Endothelial cell of umbilical vein (primary cell): ENCODE results near the gene AP4M1. TPM values are rescaled to one million over a fixed set of nuclear protein-coding genes. Genes with fewer than 3 reads are reported as not detected.

ENCODE experiments used
- BruUV-seq: library from RNA; stranded (reverse); fragments of 400-500 nt; replicated peaks from 2 replicates; lab custom pipeline; 2021; lab: Mats Ljungman, UMichigan
- CTCF ChIA-PET: fragments of 300-600, 350-600 bp; sonication (Branson Sonifier 250); formaldehyde crosslinking; loops from one replicate; lab custom pipeline; 2021; ENCODE audit warnings: antibody characterized with exemption, inconsistent platforms; lab: Charles Lee
- POLR2A ChIA-PET: fragments of 300-600, 350-600 bp; sonication (Branson Sonifier 250); formaldehyde crosslinking; loops from one replicate; lab custom pipeline; 2021; ENCODE audit warnings: antibody characterized with exemption, inconsistent platforms; lab: Charles Lee
- DNase-seq: peaks from one replicate; pipeline ENCODE4 v3.0.0-alpha.2; 2011; ENCODE audit warnings: low read depth, low spot score
- FAIRE-seq: peaks from 2 replicates; lab custom pipeline; 2011; peaks lifted over from hg19 to GRCh38; lab: Jason Lieb, UNC
- H2AFZ ChIP-seq: 2 replicates; pipeline ENCODE4 v1.6.0; 2012; ENCODE audit warnings: low read depth, low read length, control low read depth, inconsistent platforms
- H3K27ac ChIP-seq: 2 replicates; pipeline ENCODE4 v1.5.1; 2011; ENCODE audit warnings: low read depth, mild to moderate bottlenecking, control low read depth, low read length, moderate library complexity; ENCODE audit not compliant: insufficient read depth
- H3K27me3 ChIP-seq, 2 experiments: 2 replicates each; pipeline versions ENCODE4 v1.6.0 to v1.6.1; 2011; ENCODE audit warnings: low read length in 2 of 2, mixed read lengths in 1 of 2; ENCODE audit not compliant: control insufficient read depth in 2 of 2, insufficient read depth in 2 of 2
- H3K36me3 ChIP-seq, 2 experiments: 2 replicates in 1 of 2; 3 replicates in 1 of 2; pipeline ENCODE4 v1.5.1; 2011; ENCODE audit warnings: low read length in 2 of 2, mild to moderate bottlenecking in 1 of 2, moderate library complexity in 1 of 2; ENCODE audit not compliant: control insufficient read depth in 2 of 2, insufficient read depth in 2 of 2; ENCODE audit errors: extremely low read depth in 1 of 2
- H3K4me1 ChIP-seq: 3 replicates; pipeline ENCODE4 v1.5.1; 2011; ENCODE audit warnings: mild to moderate bottlenecking, low read length; ENCODE audit not compliant: control insufficient read depth, insufficient read depth; ENCODE audit errors: extremely low read depth
- H3K4me2 ChIP-seq: 2 replicates; pipeline ENCODE4 v1.6.1; 2011; ENCODE audit warnings: low read length, control low read depth, mixed read lengths; ENCODE audit not compliant: insufficient read depth
- H3K4me3 ChIP-seq, 3 experiments: fragments of 200-600 bp in 1 of 3; sonication (generic), shearing (Covaris generic) in 1 of 3; replicated peaks in 1 of 3; 2 replicates each; pipeline ENCODE4 v1.5.1; 2011 to 2016; ENCODE audit warnings: control low read depth in 3 of 3, low read length in 3 of 3, mild to moderate bottlenecking in 2 of 3, inconsistent platforms in 1 of 3, low read depth in 1 of 3, moderate library complexity in 1 of 3; ENCODE audit not compliant: insufficient read depth in 1 of 3
- H3K79me2 ChIP-seq: 2 replicates; pipeline ENCODE4 v1.6.0; 2012; ENCODE audit warnings: low read length, inconsistent platforms; ENCODE audit not compliant: control insufficient read depth, insufficient read depth
- H3K9ac ChIP-seq: replicated peaks from 2 replicates; pipeline ENCODE3; 2011; ENCODE audit warnings: low read length, control low read depth; ENCODE audit not compliant: insufficient read depth; ENCODE audit errors: extremely low read depth
- H3K9me1 ChIP-seq: replicated peaks from 3 replicates; pipeline ENCODE4 v1.6.0; 2011; ENCODE audit warnings: mild to moderate bottlenecking, low read length; ENCODE audit not compliant: control insufficient read depth, insufficient read depth; ENCODE audit errors: extremely low read depth
- H3K9me3 ChIP-seq: replicated peaks from 2 replicates; pipeline ENCODE4 v1.5.1; 2012; ENCODE audit warnings: low read length, inconsistent platforms; ENCODE audit not compliant: control insufficient read depth, insufficient read depth
- H4K20me1 ChIP-seq: replicated peaks from 2 replicates; pipeline ENCODE3; 2011; ENCODE audit warnings: mild to moderate bottlenecking, low read length; ENCODE audit not compliant: control insufficient read depth, insufficient read depth; ENCODE audit errors: extremely low read depth
- EZH2 ChIP-seq: IDR thresholded peaks from 2 replicates; pipeline ENCODE4 v1.6.1; 2012; ENCODE audit warnings: borderline replicate concordance, low read depth, mild to moderate bottlenecking, moderate library complexity, low read length, inconsistent platforms; ENCODE audit not compliant: severe bottlenecking
- FOS ChIP-seq: IDR thresholded peaks from 2 replicates; pipeline ENCODE4 v1.6.1; 2011; ENCODE audit warnings: mild to moderate bottlenecking, low read length, moderate library complexity, borderline replicate concordance; ENCODE audit not compliant: insufficient read depth
- GATA2 ChIP-seq: IDR thresholded peaks from 2 replicates; pipeline ENCODE4 v1.7.0; 2011; ENCODE audit warnings: low read depth, mild to moderate bottlenecking, moderate library complexity, mixed read lengths, low read length; ENCODE audit not compliant: insufficient read length, insufficient read depth
- JUN ChIP-seq: IDR thresholded peaks from 2 replicates; pipeline ENCODE4 v1.6.1; 2011; ENCODE audit warnings: borderline replicate concordance, low read depth; ENCODE audit not compliant: insufficient read length, insufficient read depth
- MYC ChIP-seq: IDR thresholded peaks from one replicate; pipeline ENCODE4 v1.6.1; 2011; ENCODE audit warnings: mild to moderate bottlenecking, low read depth, low read length
- POLR2A ChIP-seq: IDR thresholded peaks from 2 replicates; pipeline ENCODE4 v1.6.1; 2012; ENCODE audit warnings: low read depth, mild to moderate bottlenecking, control low read depth, low read length
- POLR2AphosphoS5 ChIP-seq: IDR thresholded peaks from 2 replicates; pipeline ENCODE4 v1.6.1; 2012; ENCODE audit warnings: low read depth, mild to moderate bottlenecking, control low read depth, low read length, moderate library complexity; ENCODE audit not compliant: insufficient read depth
- dilution Hi-C: fragments of 300-500 bp; cut with MboI; formaldehyde crosslinking; loops from one replicate; pipeline ENCODE4 v1.15.0; 2019; ENCODE audit warnings: low sequenced_read_pairs; ENCODE audit not compliant: extremely low pct_ligation_motif_present
- intact Hi-C: fragments of 100-400 bp; cut with micrococcal nuclease; formaldehyde crosslinking; loops from one replicate; pipeline ENCODE4 v1.10.0; 2022
- polyA plus RNA-seq, 4 experiments: library from polyadenylated mRNA; depleted of rRNA in 3 of 4; stranded (reverse) in 3 of 4; unstranded in 1 of 4; fragments of >200 nt; gene quantifications; 2 replicates each; pipeline versions ENCODE4 v1.2.1 to v1.2.3, GENCODE V29; 2011 to 2012; ENCODE audit warnings: missing spikeins in 1 of 4
- total RNA-seq: library from RNA; stranded (reverse); gene quantifications from 2 replicates; pipeline ENCODE4 v1.2.3, GENCODE V29; 2021
- TF ChIP-seq, protein P1 (sequence below), 2 donors: IDR thresholded peaks; 1 replicate in 1 of 2; 2 replicates in 1 of 2; pipeline ENCODE4 v1.5.1; 2011; ENCODE audit warnings: low read length in 2 of 2, mild to moderate bottlenecking in 2 of 2, moderate library complexity in 2 of 2, control low read depth in 1 of 2, inconsistent platforms in 1 of 2, low read depth in 1 of 2; ENCODE audit not compliant: insufficient read depth in 1 of 2; ENCODE audit errors: extremely low read depth in 1 of 2
- TF ChIP-seq, protein P2 (sequence below): IDR thresholded peaks from 2 replicates; pipeline ENCODE4 v1.6.1; 2011; ENCODE audit not compliant: insufficient read depth, insufficient read length

AP4M1 gene
- total and polyA plus RNA-seq, 2 donors (not counting 3 experiments of a cell fraction or from before 2014, with no cell fraction given): 20.5 to 27.4 TPM

DNA sequence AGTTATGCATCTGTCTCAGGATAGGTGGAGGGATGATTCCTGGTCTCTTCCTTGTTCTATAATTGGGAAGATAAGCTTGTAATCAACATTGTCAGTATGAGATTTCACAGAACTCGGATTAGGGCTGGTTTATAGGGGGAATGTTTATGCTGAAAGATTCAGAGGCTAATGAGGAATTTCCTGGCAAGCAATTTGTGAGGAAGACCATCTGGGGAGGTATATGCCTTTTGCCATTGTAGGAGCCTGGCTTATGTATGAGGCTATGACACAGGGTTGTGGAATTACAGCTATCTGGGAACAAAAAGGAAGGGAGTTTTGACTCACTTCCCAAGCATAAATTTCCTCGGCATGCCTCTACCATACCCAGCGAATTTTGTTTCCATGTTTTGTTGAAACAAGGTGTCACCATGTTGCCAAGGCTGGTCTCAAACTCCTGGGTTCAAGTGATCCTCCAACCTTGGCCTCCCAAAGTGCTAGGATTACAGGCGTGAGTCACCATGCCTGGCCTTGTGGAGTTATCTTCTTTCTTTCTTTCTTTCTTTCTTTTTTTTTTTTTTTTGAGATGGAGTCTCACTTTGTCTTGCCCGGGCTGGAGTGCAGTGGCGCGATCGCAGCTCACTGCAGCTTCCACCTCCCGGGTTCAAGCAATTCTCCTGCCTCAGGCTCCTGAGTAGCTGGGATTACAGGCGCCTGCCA is 14.2 kb upstream of the AP4M1 start:
- H3K79me2 ChIP-seq: peaks cover 17% of the 10 kb centered on the region
- intact Hi-C loops: loop anchor here (1.0 to 10.0 kb wide), 3 partner anchors 14 to 172 kb away; partner anchors contain the start of genes AP4M1, MBLAC1, MCM7 and TRIM4
- no peaks in the 10 kb centered on the region for H4K20me1 ChIP-seq
- dilution Hi-C loops: no loop called here
- H3K9ac ChIP-seq: peak overlapping the region; percentile 84
- FAIRE-seq (peak; percentile 99), DNase-seq (peak; percentile 97)
- peak overlapping the region in 1 of 3 experiments; percentile 16 for H3K4me3 ChIP-seq
- no peaks in the 10 kb centered on the region for H3K27me3 ChIP-seq
- peak overlapping the region; percentile 73 for H3K4me2 ChIP-seq
- H3K4me1 ChIP-seq: peaks cover 33% of the 10 kb centered on the region
- H2AFZ ChIP-seq: peak overlapping the region; percentile 14
- BruUV-seq: no TSS peak
- ChIA-PET CTCF (interaction anchor here (0.6 to 2.9 kb wide), 4 partner anchors 14 to 619 kb away, joined by 3 to 18 read pairs (median 4); partner anchors contain the start of genes AP4M1, MCM7 and POP7), POLR2A (interaction anchor here (0.7 to 2.0 kb wide), 4 partner anchors 10 to 1013 kb away, joined by 3 to 10 read pairs (median 4); partner anchors contain the start of genes MCM7 and TRIM4)
- H3K9me3 ChIP-seq: no peaks in the 10 kb centered on the region
- TF ChIP-seq MYC (no peak), GATA2 (peak; percentile 75), JUN (peak; percentile 98), FOS (peak; percentile 90), POLR2A (no peak), EZH2 (no peak), POLR2AphosphoS5 (peak; percentile 84)
- TF ChIP-seq, protein P1, sequence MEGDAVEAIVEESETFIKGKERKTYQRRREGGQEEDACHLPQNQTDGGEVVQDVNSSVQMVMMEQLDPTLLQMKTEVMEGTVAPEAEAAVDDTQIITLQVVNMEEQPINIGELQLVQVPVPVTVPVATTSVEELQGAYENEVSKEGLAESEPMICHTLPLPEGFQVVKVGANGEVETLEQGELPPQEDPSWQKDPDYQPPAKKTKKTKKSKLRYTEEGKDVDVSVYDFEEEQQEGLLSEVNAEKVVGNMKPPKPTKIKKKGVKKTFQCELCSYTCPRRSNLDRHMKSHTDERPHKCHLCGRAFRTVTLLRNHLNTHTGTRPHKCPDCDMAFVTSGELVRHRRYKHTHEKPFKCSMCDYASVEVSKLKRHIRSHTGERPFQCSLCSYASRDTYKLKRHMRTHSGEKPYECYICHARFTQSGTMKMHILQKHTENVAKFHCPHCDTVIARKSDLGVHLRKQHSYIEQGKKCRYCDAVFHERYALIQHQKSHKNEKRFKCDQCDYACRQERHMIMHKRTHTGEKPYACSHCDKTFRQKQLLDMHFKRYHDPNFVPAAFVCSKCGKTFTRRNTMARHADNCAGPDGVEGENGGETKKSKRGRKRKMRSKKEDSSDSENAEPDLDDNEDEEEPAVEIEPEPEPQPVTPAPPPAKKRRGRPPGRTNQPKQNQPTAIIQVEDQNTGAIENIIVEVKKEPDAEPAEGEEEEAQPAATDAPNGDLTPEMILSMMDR (IDR thresholded peaks at IDR 0.05; ENCODE audit: extremely low read depth in 1 of 2, insufficient read depth in 1 of 2, low read depth in 1 of 2, low read length in 2 of 2): no peak
- TF ChIP-seq, protein P2, sequence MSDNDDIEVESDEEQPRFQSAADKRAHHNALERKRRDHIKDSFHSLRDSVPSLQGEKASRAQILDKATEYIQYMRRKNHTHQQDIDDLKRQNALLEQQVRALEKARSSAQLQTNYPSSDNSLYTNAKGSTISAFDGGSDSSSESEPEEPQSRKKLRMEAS: no peak
- H3K36me3 ChIP-seq: peaks cover 7 to 10% of the 10 kb centered on the region in 2 experiments
- H3K9me1 ChIP-seq: no peaks in the 10 kb centered on the region
- H3K27ac ChIP-seq: peak overlapping the region; percentile 94
